Measurements from ENCODE around the gene PASK. TPM values are rescaled to one million over a fixed set of nuclear protein-coding genes. Genes with fewer than 3 reads are reported as not detected.

Gene PASK
- polyA plus RNA-seq, 3 donors, result 0.56 to 4.3 (median 0.70) TPM

DNA sequence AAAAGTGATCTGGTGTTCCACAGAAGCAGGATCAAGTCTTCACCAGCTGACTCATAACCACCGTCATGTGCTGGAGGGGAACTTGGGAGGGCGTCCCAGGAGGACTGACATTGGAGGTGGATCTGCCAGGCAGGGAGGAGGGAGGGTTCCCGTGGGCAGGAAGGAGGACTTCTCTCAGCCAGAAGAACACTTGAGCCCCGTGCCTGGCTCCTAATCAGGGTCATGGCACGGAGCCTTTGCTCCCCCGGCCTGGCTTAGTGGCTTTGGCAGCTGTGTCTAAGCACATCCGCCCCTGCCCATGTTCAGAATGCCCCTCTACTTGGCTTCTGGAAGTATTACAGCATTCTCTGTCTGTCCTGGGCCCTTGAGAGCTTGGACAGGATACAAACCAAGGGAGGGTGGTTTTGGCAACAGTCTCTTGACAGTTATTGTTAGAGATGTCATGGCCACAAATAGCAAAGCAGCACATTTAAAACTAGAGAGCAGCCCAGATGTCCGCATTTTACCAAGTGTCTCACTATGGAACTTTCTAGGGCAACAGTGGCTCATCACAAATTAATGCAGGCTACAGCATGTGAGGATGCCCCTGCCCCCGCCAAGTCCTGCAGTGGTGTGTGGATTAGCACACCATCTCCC is 12.5 kb upstream of the PASK start:
- H3K27me3 ChIP-seq (ENCODE audit: control insufficient read depth in 2 of 2, insufficient read depth in 2 of 2, low read length in 2 of 2), result no peaks in the 10 kb centered on the region
- no peak overlapping the region for H2AFZ ChIP-seq (ENCODE audit: insufficient read depth, low read depth, low read length, poor library complexity, severe bottlenecking)
- H3K36me3 ChIP-seq (replicated peaks in 1 of 2; ENCODE audit: control insufficient read depth in 1 of 2, insufficient read depth in 2 of 2, low read length in 2 of 2), result peaks cover 69 to 84% of the 10 kb centered on the region in 2 donors
- no peak for DNase-seq
- WGBS (ENCODE audit: insufficient coverage), result 81% methylated on average over 6 of the region's 9 CpGs
- H3K9me3 Mint-ChIP-seq, result no peaks in the 10 kb centered on the region
- peaks cover 0 to 4% (median 0%) of the 10 kb centered on the region in 3 donors for H3K27me3 Mint-ChIP-seq (ENCODE audit: low read depth in 3 of 3)
- intact Hi-C loops (cut with micrococcal nuclease), result no loop called here
- no peak overlapping the region for H3K4me3 ChIP-seq (replicated peaks in 1 of 3; ENCODE audit: low read depth in 2 of 3, low read length in 3 of 3)
- H3K4me1 Mint-ChIP-seq, result peaks cover 4% of the 10 kb centered on the region
- peaks cover 3 to 7% of the 10 kb centered on the region in 2 donors for H3K4me1 ChIP-seq (ENCODE audit: control insufficient read depth in 1 of 2, insufficient read depth in 2 of 2, low read length in 2 of 2)
- no peak overlapping the region for H3K27ac ChIP-seq (ENCODE audit: low read depth in 1 of 2, low read length in 2 of 2)
- no peak overlapping the region for H3K9ac ChIP-seq (ENCODE audit: insufficient read depth, low read length, poor library complexity, severe bottlenecking)
- no peaks in the 10 kb centered on the region for H3K79me2 ChIP-seq (ENCODE audit: insufficient read depth, low read length)
- H3K4me3 Mint-ChIP-seq, result no peak overlapping the region
- H4K20me1 ChIP-seq (ENCODE audit: insufficient read depth, low read length), result peaks cover 7% of the 10 kb centered on the region
- no peaks in the 10 kb centered on the region for H3K9me3 ChIP-seq (replicated peaks in 1 of 2; ENCODE audit: control insufficient read depth in 1 of 2, insufficient read depth in 1 of 2, low read length in 2 of 2)
- TF ChIP-seq, protein P1, sequence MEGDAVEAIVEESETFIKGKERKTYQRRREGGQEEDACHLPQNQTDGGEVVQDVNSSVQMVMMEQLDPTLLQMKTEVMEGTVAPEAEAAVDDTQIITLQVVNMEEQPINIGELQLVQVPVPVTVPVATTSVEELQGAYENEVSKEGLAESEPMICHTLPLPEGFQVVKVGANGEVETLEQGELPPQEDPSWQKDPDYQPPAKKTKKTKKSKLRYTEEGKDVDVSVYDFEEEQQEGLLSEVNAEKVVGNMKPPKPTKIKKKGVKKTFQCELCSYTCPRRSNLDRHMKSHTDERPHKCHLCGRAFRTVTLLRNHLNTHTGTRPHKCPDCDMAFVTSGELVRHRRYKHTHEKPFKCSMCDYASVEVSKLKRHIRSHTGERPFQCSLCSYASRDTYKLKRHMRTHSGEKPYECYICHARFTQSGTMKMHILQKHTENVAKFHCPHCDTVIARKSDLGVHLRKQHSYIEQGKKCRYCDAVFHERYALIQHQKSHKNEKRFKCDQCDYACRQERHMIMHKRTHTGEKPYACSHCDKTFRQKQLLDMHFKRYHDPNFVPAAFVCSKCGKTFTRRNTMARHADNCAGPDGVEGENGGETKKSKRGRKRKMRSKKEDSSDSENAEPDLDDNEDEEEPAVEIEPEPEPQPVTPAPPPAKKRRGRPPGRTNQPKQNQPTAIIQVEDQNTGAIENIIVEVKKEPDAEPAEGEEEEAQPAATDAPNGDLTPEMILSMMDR (IDR thresholded peaks at IDR 0.05), result no peak
- no peak overlapping the region for H3K4me2 ChIP-seq (replicated peaks; ENCODE audit: extremely low read depth, low read length, poor library complexity, severe bottlenecking)
- no peak overlapping the region for H3K27ac Mint-ChIP-seq
- peaks cover 66 to 86% of the 10 kb centered on the region in 2 donors for H3K36me3 Mint-ChIP-seq

GRCh38 chr2:241160318-241160717 is 11.0 kb upstream of the PASK start:
- Histone ChIP-seq H3K4me2 (replicated peaks; ENCODE audit: extremely low read depth, low read length, poor library complexity, severe bottlenecking) (no peak overlapping the region), H3K4me1 (ENCODE audit: control insufficient read depth in 1 of 2, insufficient read depth in 2 of 2, low read length in 2 of 2) (peaks cover 4 to 7% of the 10 kb centered on the region in 2 donors), H2AFZ (ENCODE audit: insufficient read depth, low read depth, low read length, poor library complexity, severe bottlenecking) (no peak overlapping the region), H3K36me3 (replicated peaks in 1 of 2; ENCODE audit: control insufficient read depth in 1 of 2, insufficient read depth in 2 of 2, low read length in 2 of 2) (peaks cover 60 to 80% of the 10 kb centered on the region in 2 donors), H3K27ac (ENCODE audit: low read depth in 1 of 2, low read length in 2 of 2) (no peak overlapping the region), H3K27me3 (ENCODE audit: control insufficient read depth in 2 of 2, insufficient read depth in 2 of 2, low read length in 2 of 2) (no peaks in the 10 kb centered on the region), H4K20me1 (ENCODE audit: insufficient read depth, low read length) (peaks cover 16% of the 10 kb centered on the region), H3K4me3 (replicated peaks in 1 of 3; ENCODE audit: low read depth in 2 of 3, low read length in 3 of 3) (no peak overlapping the region), H3K9me3 (replicated peaks in 1 of 2; ENCODE audit: control insufficient read depth in 1 of 2, insufficient read depth in 1 of 2, low read length in 2 of 2) (no peaks in the 10 kb centered on the region), H3K9ac (ENCODE audit: insufficient read depth, low read length, poor library complexity, severe bottlenecking) (no peak overlapping the region), H3K79me2 (ENCODE audit: insufficient read depth, low read length) (no peaks in the 10 kb centered on the region)
- Mint-ChIP-seq H3K27ac (no peak overlapping the region), H3K9me3 (no peaks in the 10 kb centered on the region), H3K27me3 (ENCODE audit: low read depth in 3 of 3) (peaks cover 0 to 4% (median 0%) of the 10 kb centered on the region in 3 donors), H3K4me3 (no peak overlapping the region), H3K4me1 (peaks cover 6% of the 10 kb centered on the region), H3K36me3 (peaks cover 56 to 71% of the 10 kb centered on the region in 2 donors)
- WGBS (ENCODE audit: insufficient coverage), result 100% methylated on average over 5 of the region's 7 CpGs
- DNase-seq, result no peak
- TF ChIP-seq, protein P1 (IDR thresholded peaks at IDR 0.05), result no peak
- intact Hi-C loops (cut with micrococcal nuclease), result no loop called here
